ENCODE results near the gene CCL2.

Gene CCL2

DNA sequence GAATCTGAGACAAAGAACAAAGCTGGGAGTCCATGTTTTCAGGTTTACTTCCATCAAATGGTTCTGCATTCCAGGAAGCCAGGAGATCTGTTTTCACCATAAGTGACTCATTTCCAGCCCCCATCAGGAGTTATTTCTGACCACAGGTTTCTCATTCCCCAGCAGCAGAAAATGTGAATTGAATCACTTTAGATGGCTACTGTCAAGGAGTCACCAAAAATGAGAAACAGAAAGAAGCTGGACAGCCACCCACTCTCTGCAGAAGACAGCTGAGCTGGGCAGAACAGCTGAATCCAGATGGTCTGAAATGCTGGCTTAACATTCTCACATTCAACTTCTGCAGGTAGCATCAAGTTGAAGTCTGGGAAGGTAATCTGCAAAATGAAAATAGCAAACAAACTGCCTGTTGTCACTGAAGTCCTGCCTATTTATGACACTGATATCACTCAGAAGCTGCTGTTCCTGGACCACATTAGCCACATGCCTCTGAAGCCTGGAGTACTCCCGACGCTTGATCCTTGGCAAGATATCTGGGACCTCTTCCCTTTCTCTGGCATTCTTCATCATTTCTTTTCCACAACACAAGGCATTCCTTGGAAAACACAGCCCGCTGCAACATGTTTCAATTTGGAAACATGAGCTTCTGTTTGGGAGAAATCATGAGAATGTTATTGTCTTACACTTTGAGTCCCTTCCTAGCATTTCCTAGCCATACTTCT, 45.7 kb downstream of the CCL2 start:
- Histone ChIP-seq H3K36me3 (ENCODE audit: low read length) (no peaks in the 10 kb centered on the region), H3K79me2 (ENCODE audit: insufficient read depth, low read length) (no peaks in the 10 kb centered on the region), H3K9me3 (ENCODE audit: insufficient read depth, low read length) (no peaks in the 10 kb centered on the region), H3K27ac (ENCODE audit: low read depth, low read length) (no peak overlapping the region), H3K27me3 (ENCODE audit: low read length) (no peaks in the 10 kb centered on the region), H4K20me1 (ENCODE audit: low read depth, low read length) (no peaks in the 10 kb centered on the region), H3K4me3 (ENCODE audit: insufficient read depth, low read length, poor library complexity, severe bottlenecking) (no peak overlapping the region), H3K9ac (ENCODE audit: low read length) (no peak overlapping the region), H3K9me2 (replicated peaks; ENCODE audit: insufficient read depth, low read length) (no peaks in the 10 kb centered on the region), H3F3A (ENCODE audit: insufficient read depth) (no peaks in the 10 kb centered on the region), H3K4me2 (ENCODE audit: low read depth, low read length, poor library complexity, severe bottlenecking) (no peak overlapping the region), H2AFZ (ENCODE audit: low read depth, low read length, severe bottlenecking) (no peak overlapping the region)
- TF ChIP-seq CTCF (IDR thresholded peaks at IDR 0.05; ENCODE audit: insufficient read depth, low read length, poor library complexity, severe bottlenecking) = no peak
- no peak for TF ChIP-seq EZH2phosphoT487 (conservative IDR thresholded peaks at IDR 0.05; ENCODE audit: low read length)

GRCh38 chr17:34301986-34302385, 46.9 kb downstream of the CCL2 start:
- Histone ChIP-seq H3F3A (ENCODE audit: insufficient read depth) (no peaks in the 10 kb centered on the region), H3K4me2 (ENCODE audit: low read depth, low read length, poor library complexity, severe bottlenecking) (no peak overlapping the region), H3K9me2 (replicated peaks; ENCODE audit: insufficient read depth, low read length) (no peaks in the 10 kb centered on the region), H3K36me3 (ENCODE audit: low read length) (no peaks in the 10 kb centered on the region), H3K27me3 (ENCODE audit: low read length) (no peaks in the 10 kb centered on the region), H3K27ac (ENCODE audit: low read depth, low read length) (no peak overlapping the region), H4K20me1 (ENCODE audit: low read depth, low read length) (no peaks in the 10 kb centered on the region), H3K9me3 (ENCODE audit: insufficient read depth, low read length) (no peaks in the 10 kb centered on the region), H3K79me2 (ENCODE audit: insufficient read depth, low read length) (no peaks in the 10 kb centered on the region), H2AFZ (ENCODE audit: low read depth, low read length, severe bottlenecking) (no peak overlapping the region), H3K9ac (ENCODE audit: low read length) (no peak overlapping the region), H3K4me3 (ENCODE audit: insufficient read depth, low read length, poor library complexity, severe bottlenecking) (no peak overlapping the region)
- TF ChIP-seq EZH2phosphoT487 (conservative IDR thresholded peaks at IDR 0.05; ENCODE audit: low read length) (no peak), CTCF (IDR thresholded peaks at IDR 0.05; ENCODE audit: insufficient read depth, low read length, poor library complexity, severe bottlenecking) (no peak)

GRCh38 chr17:34302636-34303035, 47.6 kb downstream of the CCL2 start:
- no peaks in the 10 kb centered on the region for H3K9me2 ChIP-seq (replicated peaks; ENCODE audit: insufficient read depth, low read length)
- no peak overlapping the region for H3K4me2 ChIP-seq (ENCODE audit: low read depth, low read length, poor library complexity, severe bottlenecking)
- no peaks in the 10 kb centered on the region for H4K20me1 ChIP-seq (ENCODE audit: low read depth, low read length)
- H2AFZ ChIP-seq (ENCODE audit: low read depth, low read length, severe bottlenecking) = no peak overlapping the region
- H3K36me3 ChIP-seq (ENCODE audit: low read length) = no peaks in the 10 kb centered on the region
- H3F3A ChIP-seq (ENCODE audit: insufficient read depth) = no peaks in the 10 kb centered on the region
- no peak overlapping the region for H3K27ac ChIP-seq (ENCODE audit: low read depth, low read length)
- H3K4me3 ChIP-seq (ENCODE audit: insufficient read depth, low read length, poor library complexity, severe bottlenecking) = no peak overlapping the region
- no peaks in the 10 kb centered on the region for H3K79me2 ChIP-seq (ENCODE audit: insufficient read depth, low read length)
- H3K9me3 ChIP-seq (ENCODE audit: insufficient read depth, low read length) = no peaks in the 10 kb centered on the region
- no peaks in the 10 kb centered on the region for H3K27me3 ChIP-seq (ENCODE audit: low read length)
- H3K9ac ChIP-seq (ENCODE audit: low read length) = no peak overlapping the region
- TF ChIP-seq CTCF (IDR thresholded peaks at IDR 0.05; ENCODE audit: insufficient read depth, low read length, poor library complexity, severe bottlenecking) (no peak), EZH2phosphoT487 (conservative IDR thresholded peaks at IDR 0.05; ENCODE audit: low read length) (no peak)

Measured in SU-DHL-6 (cell line).